ENCODE results near the gene FAM193B.
A peak's percentile ranks its signal among the peaks of the same experiment; 100 is the strongest.

The FAM193B gene

GRCh38 chr5:177483042-177483441 is 71.3 kb downstream of the FAM193B start:
- no peak for DNase-seq

- no peak for DNase-seq
Measured at GRCh38 chr5:177482359-177482795, 72.0 kb downstream of the FAM193B start.

GRCh38 chr5:177479774-177480173 is 74.6 kb downstream of the FAM193B start:
- DNase-seq, result no peak

GRCh38 chr5:177478711-177479646 is 75.4 kb downstream of the FAM193B start:
- DNase-seq, result no peak

- DNase-seq, result no peak
Measured at GRCh38 chr5:177477701-177478477, 76.5 kb downstream of the FAM193B start.

GRCh38 chr5:177476531-177477233 is 77.7 kb downstream of the FAM193B start:
- no peak for DNase-seq

GRCh38 chr5:177475563-177476427 is 78.6 kb downstream of the FAM193B start:
- no peak for DNase-seq

- DNase-seq, result no peak
Measured at GRCh38 chr5:177474846-177475562, 79.4 kb downstream of the FAM193B start.

- DNase-seq, result no peak
Measured at GRCh38 chr5:177474002-177474476, 80.3 kb downstream of the FAM193B start.

- DNase-seq, result no peak
Measured at GRCh38 chr5:177473443-177474001, 80.8 kb downstream of the FAM193B start, which contains the start of gene DBN1. Gene DBN1, minus strand, starts transcription at chr5:177473634. Its CDS starts 113 bp downstream, at chr5:177473521.

- peak; percentile 60 to 65 for DNase-seq
Measured at GRCh38 chr5:177472460-177473442, 81.6 kb downstream of the FAM193B start.

- DNase-seq, result no peak
Measured at GRCh38 chr5:177471610-177472356, 82.6 kb downstream of the FAM193B start.

- DNase-seq, result no peak
Measured at GRCh38 chr5:177470759-177471536, 83.4 kb downstream of the FAM193B start.
